ENCODE results near the gene LRPPRC. TPM values are rescaled to one million over a fixed set of nuclear protein-coding genes. Genes with fewer than 3 reads are reported as not detected.

Gene LRPPRC
- total and polyA plus RNA-seq, 8 donors = 9.4 to 52.1 (median 37.3) TPM

DNA sequence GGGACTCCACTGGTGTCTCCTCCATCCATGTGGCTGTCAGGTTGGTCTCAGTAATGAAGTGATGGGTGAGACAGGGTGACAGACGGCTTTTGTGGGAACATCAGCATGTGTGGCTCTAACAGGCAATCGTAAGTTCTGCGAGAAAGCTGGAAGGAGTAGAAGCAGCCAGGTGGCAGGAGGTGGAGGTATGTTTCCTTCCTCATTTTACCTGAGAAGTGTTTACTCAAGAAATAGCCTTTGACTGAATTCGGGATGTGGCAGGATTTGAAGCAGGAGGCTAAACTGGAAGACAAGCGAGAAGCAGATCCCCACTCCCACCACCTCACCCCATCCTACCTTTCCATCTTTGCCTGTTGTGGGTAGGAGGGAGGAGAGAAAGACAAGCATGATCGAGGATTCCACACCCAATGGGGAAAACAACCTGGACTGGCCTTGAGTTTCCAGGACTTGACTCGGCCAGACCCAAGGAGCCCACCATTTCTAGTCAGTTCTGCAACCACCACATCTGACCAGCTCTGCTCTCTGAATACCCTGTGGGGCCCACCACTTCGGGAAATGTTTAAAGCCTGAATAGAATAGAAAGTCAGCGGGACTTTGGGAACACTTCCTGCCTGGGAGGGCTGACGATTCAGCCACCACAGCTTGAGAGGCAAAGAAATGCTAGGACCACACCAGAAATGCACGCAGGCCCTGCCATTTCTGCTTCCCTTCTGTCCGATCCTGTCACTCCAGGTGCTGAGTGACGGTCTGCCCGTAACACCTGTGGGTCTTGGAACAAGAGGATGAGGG is 155.8 kb downstream of the LRPPRC start:
- FAIRE-seq (no peak), ATAC-seq (no peak), DNase-seq (no peak)
- no peaks in the 10 kb centered on the region for H3K36me3 ChIP-seq
- no peaks in the 10 kb centered on the region for H3K4me1 ChIP-seq
- no peak overlapping the region for H3K27ac ChIP-seq
- WGBS, 2 donors = 77 to 78% methylated on average over 14 of the region's 14 CpGs
- intact Hi-C loops (cut with DNase I) = no loop called here
- H3K9me3 ChIP-seq = no peaks in the 10 kb centered on the region
- TF ChIP-seq, protein P1, sequence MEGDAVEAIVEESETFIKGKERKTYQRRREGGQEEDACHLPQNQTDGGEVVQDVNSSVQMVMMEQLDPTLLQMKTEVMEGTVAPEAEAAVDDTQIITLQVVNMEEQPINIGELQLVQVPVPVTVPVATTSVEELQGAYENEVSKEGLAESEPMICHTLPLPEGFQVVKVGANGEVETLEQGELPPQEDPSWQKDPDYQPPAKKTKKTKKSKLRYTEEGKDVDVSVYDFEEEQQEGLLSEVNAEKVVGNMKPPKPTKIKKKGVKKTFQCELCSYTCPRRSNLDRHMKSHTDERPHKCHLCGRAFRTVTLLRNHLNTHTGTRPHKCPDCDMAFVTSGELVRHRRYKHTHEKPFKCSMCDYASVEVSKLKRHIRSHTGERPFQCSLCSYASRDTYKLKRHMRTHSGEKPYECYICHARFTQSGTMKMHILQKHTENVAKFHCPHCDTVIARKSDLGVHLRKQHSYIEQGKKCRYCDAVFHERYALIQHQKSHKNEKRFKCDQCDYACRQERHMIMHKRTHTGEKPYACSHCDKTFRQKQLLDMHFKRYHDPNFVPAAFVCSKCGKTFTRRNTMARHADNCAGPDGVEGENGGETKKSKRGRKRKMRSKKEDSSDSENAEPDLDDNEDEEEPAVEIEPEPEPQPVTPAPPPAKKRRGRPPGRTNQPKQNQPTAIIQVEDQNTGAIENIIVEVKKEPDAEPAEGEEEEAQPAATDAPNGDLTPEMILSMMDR (IDR thresholded peaks at IDR 0.05) = no peak
- H3K27me3 ChIP-seq = no peaks in the 10 kb centered on the region
- no peak overlapping the region for H3K4me3 ChIP-seq

DNA sequence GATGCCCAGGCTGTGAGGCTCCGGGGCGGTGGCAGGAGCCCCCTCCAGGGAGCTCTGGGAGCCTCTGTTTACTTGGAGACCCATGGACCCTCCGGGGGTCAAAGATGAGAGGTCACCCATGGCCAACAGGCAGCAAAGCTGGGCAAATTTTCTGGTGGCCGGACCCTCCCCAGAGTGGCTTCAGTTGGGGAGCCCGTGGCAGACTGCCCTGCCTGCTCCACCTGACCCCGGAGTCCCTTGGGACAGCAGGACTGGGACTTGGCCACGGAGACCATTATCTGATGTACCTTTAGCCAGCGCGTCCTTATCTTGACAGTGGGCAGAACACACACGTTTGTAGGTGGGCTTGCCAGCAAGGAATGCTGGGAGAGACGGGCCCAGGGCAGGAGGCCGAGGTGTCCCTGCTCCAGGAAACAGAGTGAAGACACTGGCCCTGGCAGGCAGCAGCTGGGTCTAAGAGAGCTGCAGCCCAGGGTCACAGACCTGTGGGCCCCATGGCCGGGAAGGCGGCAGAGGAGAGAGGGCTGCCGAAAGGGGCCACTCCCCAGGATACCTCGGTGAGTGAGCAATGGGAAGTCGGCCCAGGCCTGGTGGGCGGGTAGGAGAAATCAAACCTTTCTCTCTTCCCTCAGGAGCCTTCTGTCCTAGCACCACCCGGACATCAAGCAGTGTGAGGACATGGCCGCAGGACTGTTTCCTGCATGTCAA is 157.1 kb downstream of the LRPPRC start, which contains the start of the genes ABCG5 and ABCG8:
ABCG5 (minus strand) TSS at position 280 of the 708 bp plus-strand sequence; CDS start at position 120, 160 bp downstream.
ABCG8 (plus strand) TSS at position 412 of the 708 bp plus-strand sequence; CDS start at position 495, 83 bp downstream.
- Histone ChIP-seq H3K27ac (no peak within 1 kb of the TSS), H3K4me1 (no peaks in the 10 kb centered on the region), H3K9me3 (no peaks in the 10 kb centered on the region), H3K27me3 (no peaks in the 10 kb centered on the region), H3K4me3 (no peak within 1 kb of the TSS), H3K36me3 (no peaks in the 10 kb centered on the region)
- no peak for FAIRE-seq
- no peak for ATAC-seq
- TF ChIP-seq, protein P1 (IDR thresholded peaks at IDR 0.05) = no peak
- WGBS, 2 donors = 66 to 69% methylated on average over 20 of the region's 20 CpGs
- no peak for DNase-seq
- intact Hi-C loops (cut with DNase I) = no loop called here

DNA sequence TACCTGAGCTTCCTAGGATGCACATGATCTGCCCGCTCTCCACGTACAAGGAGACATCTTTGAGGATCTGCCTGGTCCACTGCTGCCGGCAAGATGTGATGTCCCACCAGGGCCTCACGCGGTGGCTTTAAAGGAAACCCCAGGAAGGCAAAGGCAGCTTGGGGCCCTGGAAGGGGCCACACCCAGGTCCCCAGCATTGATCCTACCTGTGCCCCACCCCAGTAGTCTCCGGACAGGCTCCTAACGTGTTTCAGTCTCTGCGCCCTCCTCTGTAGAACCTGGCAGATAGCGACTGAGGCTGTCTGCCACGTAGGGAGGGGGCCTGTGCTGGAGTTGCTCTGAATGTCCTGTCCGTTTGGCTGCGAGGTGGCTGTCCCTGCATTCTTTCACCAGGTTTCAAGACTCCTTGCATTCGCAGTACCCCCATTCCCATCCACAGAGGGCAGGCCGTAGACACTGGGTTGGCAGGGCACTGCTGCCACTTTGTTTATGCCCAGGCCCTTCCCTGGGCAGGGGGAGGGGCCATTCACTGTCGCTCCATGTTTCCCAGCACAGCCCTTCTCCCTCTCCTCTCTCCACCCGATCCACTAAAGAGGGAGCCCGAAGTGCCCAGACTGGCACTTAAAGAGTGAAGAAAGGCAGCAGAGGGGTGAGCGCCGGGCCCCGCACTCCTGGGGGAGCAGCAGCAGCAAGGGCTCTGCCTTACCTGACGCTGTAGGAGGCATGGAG is 157.8 kb downstream of the LRPPRC start:
- Histone ChIP-seq H3K4me1 (no peaks in the 10 kb centered on the region), H3K27me3 (no peaks in the 10 kb centered on the region), H3K4me3 (no peak overlapping the region), H3K36me3 (no peaks in the 10 kb centered on the region), H3K27ac (no peak overlapping the region), H3K9me3 (no peaks in the 10 kb centered on the region)
- WGBS, 2 donors = 87 to 90% methylated on average over 21 of the region's 21 CpGs
- FAIRE-seq (no peak), ATAC-seq (no peak), DNase-seq (no peak)
- TF ChIP-seq, protein P1 (IDR thresholded peaks at IDR 0.05) = no peak
- intact Hi-C loops (cut with DNase I) = no loop called here

DNA sequence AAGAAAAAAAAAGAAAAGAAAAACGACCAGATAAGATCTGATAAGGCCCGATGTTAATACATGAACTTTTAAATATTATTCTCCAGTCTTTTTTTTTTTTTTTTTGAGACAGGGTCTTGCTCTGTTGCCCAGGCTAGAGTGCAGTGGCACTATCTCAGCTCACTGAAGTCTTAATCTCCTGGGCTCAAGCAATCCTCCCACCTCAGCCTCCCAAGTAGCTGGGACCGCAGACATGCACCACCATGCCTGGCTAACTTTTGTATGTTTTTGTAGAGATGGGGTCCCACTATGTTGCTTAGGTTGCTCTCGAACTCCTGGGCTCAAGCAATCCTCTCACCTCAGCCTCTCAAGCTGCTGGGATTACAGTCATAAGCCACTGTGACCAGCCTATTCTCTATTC is 158.8 kb downstream of the LRPPRC start:
- intact Hi-C loops (cut with DNase I) = no loop called here
- no peaks in the 10 kb centered on the region for H3K9me3 ChIP-seq
- H3K36me3 ChIP-seq = no peaks in the 10 kb centered on the region
- WGBS, 2 donors = 61 to 64% methylated on average over 4 of the region's 4 CpGs
- DNase-seq (no peak), FAIRE-seq (no peak), ATAC-seq (no peak)
- H3K27me3 ChIP-seq = no peaks in the 10 kb centered on the region
- no peak overlapping the region for H3K4me3 ChIP-seq
- no peaks in the 10 kb centered on the region for H3K4me1 ChIP-seq
- no peak overlapping the region for H3K27ac ChIP-seq
- TF ChIP-seq, protein P1 (IDR thresholded peaks at IDR 0.05) = no peak

Other genes starting within 250 kb of the LRPPRC start
- 10 to 100 TPM in 1 of 6 donors, 1 to 10 TPM in 5; 3.8 to 12.0 (median 9.3) TPM for gene DYNC2LI1, start 221.9 kb downstream of the LRPPRC start, total RNA-seq
- 10 to 100 TPM in 1 of 2 donors, 1 to 10 TPM in 1; 8.9 to 22.7 TPM for gene DYNC2LI1, start 221.9 kb downstream of the LRPPRC start, polyA plus RNA-seq
- gene ABCG5, start 157.2 kb downstream of the LRPPRC start, total RNA-seq = under 1 TPM in 1 of 6 donors, not detected in 5; 0.06 TPM
- not detected for gene ABCG5, start 157.2 kb downstream of the LRPPRC start, polyA plus RNA-seq
- under 1 TPM in 2 of 6 donors, not detected in 4; 0.03 to 0.06 TPM for gene ABCG8, start 157.0 kb downstream of the LRPPRC start, total RNA-seq
- not detected for gene ABCG8, start 157.0 kb downstream of the LRPPRC start, polyA plus RNA-seq
- 10 to 100 TPM; 17.9 to 28.5 (median 19.7) TPM for gene PPM1B, start 172.9 kb upstream of the LRPPRC start, total RNA-seq
- gene PPM1B, start 172.9 kb upstream of the LRPPRC start, polyA plus RNA-seq = 10 to 100 TPM; 12.0 to 22.8 TPM

Data from pancreas (tissue), 10 donors.